ENCODE measurements around the gene PTPRN2.

PTPRN2 gene

GRCh38 chr7:157759246-157759805 lies 828.3 kb downstream of the PTPRN2 start:
- no peak for DNase-seq

GRCh38 chr7:157758468-157759245 lies 829.0 kb downstream of the PTPRN2 start:
- DNase-seq = no peak

- no peak for DNase-seq
Measured at GRCh38 chr7:157757776-157758467, 829.7 kb downstream of the PTPRN2 start.

GRCh38 chr7:157757211-157757610 lies 830.4 kb downstream of the PTPRN2 start:
- DNase-seq = no peak

GRCh38 chr7:157755741-157756140 lies 831.9 kb downstream of the PTPRN2 start:
- DNase-seq = no peak

GRCh38 chr7:157754416-157754790 lies 833.2 kb downstream of the PTPRN2 start:
- no peak for DNase-seq

- no peak for DNase-seq
Measured at GRCh38 chr7:157753713-157754415, 833.8 kb downstream of the PTPRN2 start.

GRCh38 chr7:157752832-157753291 lies 834.8 kb downstream of the PTPRN2 start:
- DNase-seq = no peak

GRCh38 chr7:157751951-157752673 lies 835.5 kb downstream of the PTPRN2 start:
- DNase-seq = no peak

- no peak for DNase-seq
Measured at GRCh38 chr7:157751406-157751805, 836.2 kb downstream of the PTPRN2 start.

GRCh38 chr7:157750291-157750690 lies 837.3 kb downstream of the PTPRN2 start:
- DNase-seq = no peak

GRCh38 chr7:157745721-157746709 lies 841.6 kb downstream of the PTPRN2 start:
- DNase-seq = no peak

- no peak for DNase-seq
Measured at GRCh38 chr7:157744786-157745601, 842.6 kb downstream of the PTPRN2 start.

- DNase-seq = no peak
Measured at GRCh38 chr7:157743781-157744525, 843.7 kb downstream of the PTPRN2 start.

GRCh38 chr7:157740251-157740798 lies 847.3 kb downstream of the PTPRN2 start:
- DNase-seq = no peak

- no peak for DNase-seq
Measured at GRCh38 chr7:157739650-157740049, 848.0 kb downstream of the PTPRN2 start.

- DNase-seq = no peak
Measured at GRCh38 chr7:157739031-157739430, 848.6 kb downstream of the PTPRN2 start.

- DNase-seq = no peak
Measured at GRCh38 chr7:157738066-157738460, 849.6 kb downstream of the PTPRN2 start.

Measured in inflammatory macrophage (primary cell).